ENCODE measurements around the gene SORBS2. TPM values are rescaled to one million over a fixed set of nuclear protein-coding genes. Genes with fewer than 3 reads are reported as not detected.

SORBS2 gene
- total RNA-seq, 4 donors from 2014 or later: 821 to 1,626 (median 1,353) TPM

GRCh38 chr4:185738038-185738552, 73.9 kb downstream of the SORBS2 start:
- WGBS: 9% methylated on average over 10 of the region's 10 CpGs

DNA sequence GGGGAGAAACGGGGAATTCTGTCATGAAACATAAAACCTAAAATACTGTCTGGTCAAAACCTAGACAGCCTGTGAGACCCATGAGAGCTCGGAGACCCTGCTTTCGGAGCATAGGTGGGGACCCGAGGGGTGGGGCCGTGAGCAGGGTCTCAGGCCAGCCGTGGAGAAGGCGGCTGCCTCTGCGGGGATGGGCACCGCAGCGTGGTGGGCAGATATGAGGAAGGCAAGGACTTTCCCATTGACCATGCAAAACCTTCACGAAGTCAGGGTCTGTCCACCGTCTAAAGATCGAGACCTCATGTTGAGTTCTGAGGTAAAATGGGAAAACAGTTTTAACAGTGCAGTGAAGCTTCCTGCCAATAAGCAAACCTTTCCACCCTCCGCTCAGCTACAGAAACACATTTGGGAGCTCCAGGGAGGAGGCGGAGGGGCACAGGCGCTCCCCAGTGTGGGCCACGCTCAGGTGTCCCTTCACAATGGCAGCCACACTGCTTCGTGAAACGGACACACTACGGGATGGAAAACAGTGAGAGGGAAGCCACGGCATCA, 74.4 kb downstream of the SORBS2 start:
- intact Hi-C loops (cut with DNase I): loop anchor here (5.0 to 10.0 kb wide), 3 partner anchors 80 to 107 kb away; no protein-coding TSS in a partner anchor
- Histone ChIP-seq H3K27me3 (no peaks in the 10 kb centered on the region), H3K4me3 (peak overlapping the region; percentile 18 to 32 (median 22)), H3K9me3 (no peaks in the 10 kb centered on the region), H3K36me3 (peaks cover 0 to 17% (median 5%) of the 10 kb centered on the region in 4 donors), H3K4me1 (peaks cover 74 to 78% (median 75%) of the 10 kb centered on the region in 4 donors), H3K27ac (replicated peaks in 1 of 4) (peak overlapping the region; percentile 77 to 89 (median 85))
- TF ChIP-seq CTCF (IDR thresholded peaks at IDR 0.05) (no peak), POLR2AphosphoS5 (IDR thresholded peaks at IDR 0.05) (no peak), EP300 (IDR thresholded peaks at IDR 0.05) (no peak), POLR2A (IDR thresholded peaks at IDR 0.05; ENCODE audit: low read depth) (no peak)
- peak; percentile 62 for DNase-seq (ENCODE audit: extremely low spot score)
- WGBS: 60% methylated on average over 21 of the region's 21 CpGs

More at GRCh38 chr4:185738038-185738552, 73.9 kb downstream of the SORBS2 start:
- no peaks in the 10 kb centered on the region for H3K9me3 ChIP-seq
- H3K27me3 ChIP-seq: no peaks in the 10 kb centered on the region
- H3K36me3 ChIP-seq: peaks cover 0 to 12% (median 2%) of the 10 kb centered on the region in 4 donors
- H3K4me1 ChIP-seq: peaks cover 72 to 76% (median 73%) of the 10 kb centered on the region in 4 donors
- H3K27ac ChIP-seq (replicated peaks in 1 of 4): peak overlapping the region; percentile 77 to 89 (median 85)
- TF ChIP-seq CTCF (IDR thresholded peaks at IDR 0.05) (no peak), POLR2AphosphoS5 (IDR thresholded peaks at IDR 0.05) (peak; percentile 15 to 61), POLR2A (IDR thresholded peaks at IDR 0.05; ENCODE audit: low read depth) (no peak), EP300 (IDR thresholded peaks at IDR 0.05) (no peak)
- DNase-seq (ENCODE audit: extremely low spot score): peak; percentile 91
- peak overlapping the region; percentile 18 to 32 (median 22) for H3K4me3 ChIP-seq
- intact Hi-C loops (cut with DNase I): loop anchor here (5.0 to 10.0 kb wide), 3 partner anchors 81 to 107 kb away; no protein-coding TSS in a partner anchor

GRCh38 chr4:185736882-185737281, 75.1 kb downstream of the SORBS2 start:
- intact Hi-C loops (cut with DNase I): loop anchor here (5.0 to 10.0 kb wide), 3 partner anchors 80 to 108 kb away; no protein-coding TSS in a partner anchor
- peaks cover 0 to 23% (median 5%) of the 10 kb centered on the region in 4 donors for H3K36me3 ChIP-seq
- 82% methylated on average over 5 of the region's 5 CpGs for WGBS
- H3K4me1 ChIP-seq: peaks cover 80 to 84% (median 81%) of the 10 kb centered on the region in 4 donors
- TF ChIP-seq POLR2A (IDR thresholded peaks at IDR 0.05; ENCODE audit: low read depth) (no peak), POLR2AphosphoS5 (IDR thresholded peaks at IDR 0.05) (no peak), CTCF (IDR thresholded peaks at IDR 0.05) (no peak), EP300 (IDR thresholded peaks at IDR 0.05) (no peak)
- DNase-seq (ENCODE audit: extremely low spot score): peak; percentile 62
- H3K27me3 ChIP-seq: no peaks in the 10 kb centered on the region
- H3K4me3 ChIP-seq: peak overlapping the region in 1 of 4 donors; percentile 15
- H3K9me3 ChIP-seq: no peaks in the 10 kb centered on the region
- H3K27ac ChIP-seq (replicated peaks in 1 of 4): peak overlapping the region; percentile 77 to 89 (median 85)

DNA sequence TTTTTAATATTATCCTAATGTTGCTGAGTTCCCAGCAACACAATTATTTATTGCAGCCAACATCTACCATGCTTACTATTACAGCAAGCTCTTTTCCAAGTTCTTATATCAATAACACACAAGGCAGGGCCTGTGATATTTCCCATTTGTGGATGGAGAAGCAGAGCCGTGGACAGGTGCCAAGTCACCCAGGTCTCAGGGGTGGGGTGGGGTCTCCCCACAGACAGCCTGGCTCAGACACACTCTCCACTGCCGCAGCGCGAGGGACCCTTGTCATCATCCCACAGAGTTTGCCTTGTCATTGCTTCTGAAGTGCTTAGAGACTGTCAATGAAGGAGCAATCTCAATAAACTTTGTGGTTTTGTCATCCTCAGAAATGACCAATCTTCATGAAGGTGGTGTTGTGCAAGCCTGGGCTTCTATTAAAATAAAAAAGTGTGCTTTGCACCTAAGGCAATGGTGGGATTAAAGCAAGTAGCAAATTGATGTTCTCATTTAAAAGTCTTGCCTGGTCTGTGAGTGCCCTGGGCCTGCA, 76.1 kb downstream of the SORBS2 start:
- DNase-seq (ENCODE audit: extremely low spot score): peak; percentile 82
- no peaks in the 10 kb centered on the region for H3K9me3 ChIP-seq
- H3K36me3 ChIP-seq: peaks cover 0 to 23% (median 5%) of the 10 kb centered on the region in 4 donors
- H3K4me3 ChIP-seq: peak overlapping the region in 2 of 4 donors; percentile 18 to 38
- no peaks in the 10 kb centered on the region for H3K27me3 ChIP-seq
- WGBS: 50% methylated on average over 2 of the region's 4 CpGs
- peak overlapping the region; percentile 77 to 89 (median 85) for H3K27ac ChIP-seq (replicated peaks in 1 of 4)
- H3K4me1 ChIP-seq: peaks cover 76 to 91% (median 87%) of the 10 kb centered on the region in 4 donors
- intact Hi-C loops (cut with DNase I): loop anchor here (5.0 to 10.0 kb wide), 3 partner anchors 79 to 109 kb away; no protein-coding TSS in a partner anchor
- TF ChIP-seq POLR2AphosphoS5 (IDR thresholded peaks at IDR 0.05) (no peak), POLR2A (IDR thresholded peaks at IDR 0.05; ENCODE audit: low read depth) (no peak), EP300 (IDR thresholded peaks at IDR 0.05) (no peak), CTCF (IDR thresholded peaks at IDR 0.05) (no peak)
